RWPE2 (cell line): ENCODE results near the gene FYB2.
"Not testable (repeated sequence)": the region's sequence is repeated elsewhere in the genome, so short reads cannot be mapped to it uniquely, and the experiment has no call there.

ENCODE experiments used
- ATAC-seq: fragments of 200-7000 bp; cut with Tn5 transposase; 3 replicates; pipeline ENCODE4 v1.9.1; 2021; ENCODE audit warnings: low read depth
- DNase-seq: peaks from one replicate; pipeline ENCODE4 v3.0.0-alpha.2; 2020; ENCODE audit warnings: low spot score
- H3K27ac ChIP-seq: fragments of 450-650 bp; 2 replicates; pipeline ENCODE4 v1.5.1; 2017; ENCODE audit warnings: mild to moderate bottlenecking; ENCODE audit not compliant: poor library complexity, severe bottlenecking
- H3K27me3 ChIP-seq: fragments of 250-450 bp; sonication (Bioruptor Pico); 2 replicates; pipeline ENCODE4 v1.5.1; 2021; ENCODE audit warnings: mild to moderate bottlenecking, moderate library complexity; ENCODE audit not compliant: insufficient read depth, poor library complexity, severe bottlenecking
- H3K36me3 ChIP-seq: fragments of 250-450 bp; sonication (Bioruptor Pico); 2 replicates; pipeline ENCODE4 v1.5.1; 2020; ENCODE audit warnings: low read depth, mild to moderate bottlenecking, moderate library complexity
- H3K4me1 ChIP-seq: fragments of 250-450 bp; sonication (Bioruptor Pico); 2 replicates; pipeline ENCODE4 v1.5.1; 2021; ENCODE audit warnings: mild to moderate bottlenecking, moderate library complexity; ENCODE audit not compliant: insufficient read depth, poor library complexity, severe bottlenecking
- H3K4me3 ChIP-seq: fragments of 250-450 bp; sonication (Bioruptor Pico); 2 replicates; pipeline ENCODE4 v1.5.1; 2021; ENCODE audit warnings: mild to moderate bottlenecking, moderate library complexity; ENCODE audit not compliant: severe bottlenecking
- H3K9me3 ChIP-seq: fragments of 250-450 bp; sonication (Bioruptor Pico); 2 replicates; pipeline ENCODE4 v1.5.1; 2021; ENCODE audit warnings: mild to moderate bottlenecking, moderate library complexity; ENCODE audit not compliant: severe bottlenecking
- TF ChIP-seq, protein P1 (sequence below): fragments of 450-650 bp; IDR thresholded peaks from one replicate; pipeline ENCODE4 v1.5.1; 2017; ENCODE audit warnings: mild to moderate bottlenecking, moderate library complexity; ENCODE audit not compliant: poor library complexity, severe bottlenecking

Gene FYB2

DNA sequence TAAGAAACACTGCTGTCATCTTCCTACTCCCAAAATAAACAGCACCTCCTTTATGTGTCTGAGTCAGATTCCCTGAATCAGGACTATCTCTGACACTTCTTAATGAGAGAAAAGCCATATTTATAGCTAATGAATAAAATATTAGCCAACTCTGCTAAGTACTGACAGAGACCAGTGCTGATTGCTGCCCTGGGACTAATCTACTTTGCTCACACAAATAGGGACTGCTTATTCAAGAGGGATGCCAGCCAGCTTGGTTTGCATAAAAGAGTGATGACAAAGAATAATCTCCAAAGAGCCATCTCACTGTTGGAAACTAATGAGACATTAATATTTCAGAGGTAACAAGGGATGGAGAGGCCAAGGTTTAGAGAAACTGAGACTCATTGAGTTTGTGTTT lies 36.4 kb downstream of the FYB2 start:
- TF ChIP-seq, protein P1, sequence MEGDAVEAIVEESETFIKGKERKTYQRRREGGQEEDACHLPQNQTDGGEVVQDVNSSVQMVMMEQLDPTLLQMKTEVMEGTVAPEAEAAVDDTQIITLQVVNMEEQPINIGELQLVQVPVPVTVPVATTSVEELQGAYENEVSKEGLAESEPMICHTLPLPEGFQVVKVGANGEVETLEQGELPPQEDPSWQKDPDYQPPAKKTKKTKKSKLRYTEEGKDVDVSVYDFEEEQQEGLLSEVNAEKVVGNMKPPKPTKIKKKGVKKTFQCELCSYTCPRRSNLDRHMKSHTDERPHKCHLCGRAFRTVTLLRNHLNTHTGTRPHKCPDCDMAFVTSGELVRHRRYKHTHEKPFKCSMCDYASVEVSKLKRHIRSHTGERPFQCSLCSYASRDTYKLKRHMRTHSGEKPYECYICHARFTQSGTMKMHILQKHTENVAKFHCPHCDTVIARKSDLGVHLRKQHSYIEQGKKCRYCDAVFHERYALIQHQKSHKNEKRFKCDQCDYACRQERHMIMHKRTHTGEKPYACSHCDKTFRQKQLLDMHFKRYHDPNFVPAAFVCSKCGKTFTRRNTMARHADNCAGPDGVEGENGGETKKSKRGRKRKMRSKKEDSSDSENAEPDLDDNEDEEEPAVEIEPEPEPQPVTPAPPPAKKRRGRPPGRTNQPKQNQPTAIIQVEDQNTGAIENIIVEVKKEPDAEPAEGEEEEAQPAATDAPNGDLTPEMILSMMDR = no peak
- no peak overlapping the region for H3K27ac ChIP-seq
- no peaks in the 10 kb centered on the region for H3K27me3 ChIP-seq
- no peaks in the 10 kb centered on the region for H3K9me3 ChIP-seq
- H3K4me1 ChIP-seq = no peaks in the 10 kb centered on the region
- ATAC-seq = no peak
- H3K36me3 ChIP-seq = no peaks in the 10 kb centered on the region
- DNase-seq = no peak
- H3K4me3 ChIP-seq = no peak overlapping the region

DNA sequence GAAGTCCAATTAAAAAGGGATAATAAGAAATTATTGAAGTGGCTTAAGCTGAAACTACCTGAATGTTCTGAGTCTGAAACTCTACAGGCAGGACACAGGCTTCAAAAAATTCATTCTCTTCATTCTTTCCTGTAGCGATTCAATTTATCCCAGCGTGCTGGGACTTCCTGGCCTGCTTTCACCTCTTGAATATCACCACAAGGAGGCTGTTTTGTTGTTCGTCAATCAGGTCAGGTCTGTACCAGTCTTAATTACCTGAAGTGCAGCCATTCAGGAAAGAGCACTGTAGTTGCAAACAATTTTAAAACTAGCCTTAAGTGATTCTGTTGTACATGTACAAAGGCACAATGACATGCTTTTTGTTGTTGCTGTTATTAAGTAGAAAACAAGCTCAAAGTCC lies 38.4 kb downstream of the FYB2 start:
- Histone ChIP-seq H3K4me1 (no peaks in the 10 kb centered on the region), H3K9me3 (no peaks in the 10 kb centered on the region), H3K27ac (no peak overlapping the region), H3K27me3 (no peaks in the 10 kb centered on the region), H3K36me3 (no peaks in the 10 kb centered on the region), H3K4me3 (no peak overlapping the region)
- ATAC-seq (no peak), DNase-seq (no peak)
- TF ChIP-seq, protein P1 = no peak

DNA sequence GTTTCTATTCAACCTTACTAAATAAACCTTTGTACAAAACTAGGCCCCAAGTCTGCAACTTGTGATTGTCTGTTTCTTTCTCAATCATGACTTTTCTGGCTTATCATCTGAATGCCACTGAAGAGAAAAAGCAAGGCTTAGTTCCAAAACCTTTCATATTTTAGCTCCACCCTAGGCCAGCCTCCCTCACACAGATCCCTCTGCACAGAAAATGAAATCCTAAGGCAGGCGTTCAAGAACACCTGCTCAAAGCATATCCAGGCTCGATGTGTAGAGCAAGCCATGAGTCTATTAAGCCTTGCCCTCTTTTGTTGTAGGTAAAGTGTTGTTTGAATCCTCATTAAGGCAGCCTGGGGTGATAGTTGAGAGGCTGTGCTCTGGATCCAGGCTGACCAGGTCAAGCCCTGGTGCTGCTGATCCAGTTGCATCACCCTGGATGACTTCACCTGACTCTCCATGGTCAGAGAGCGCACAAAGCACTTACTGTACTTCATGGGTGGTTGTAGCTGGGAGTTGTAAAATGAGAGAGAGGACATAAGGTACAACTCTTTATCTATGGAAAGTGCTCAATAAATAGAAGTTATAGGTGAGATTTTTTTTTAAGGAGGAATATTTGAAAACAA lies 39.0 kb downstream of the FYB2 start:
- TF ChIP-seq, protein P1 = no peak
- no peak overlapping the region for H3K4me3 ChIP-seq
- no peak for ATAC-seq

DNA sequence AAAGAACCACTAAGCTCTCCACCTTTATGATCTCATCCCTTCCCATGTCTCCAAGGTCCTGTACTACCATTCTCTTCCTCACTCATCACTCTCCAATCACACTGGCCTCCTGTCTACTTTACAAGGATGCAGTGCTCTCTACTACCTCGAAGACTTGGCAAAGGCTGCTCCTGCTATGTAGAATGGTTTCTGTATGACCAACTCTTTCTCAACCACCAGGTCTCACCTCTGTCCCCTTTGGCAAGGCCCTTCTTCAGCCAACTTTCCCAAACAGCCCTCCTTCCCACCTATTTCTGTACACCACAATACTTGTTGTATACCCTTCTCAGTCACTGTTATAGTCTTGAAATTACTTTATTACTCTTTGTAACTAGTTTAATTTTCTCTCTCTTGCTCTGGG lies 41.2 kb downstream of the FYB2 start:
- H3K36me3 ChIP-seq = no peaks in the 10 kb centered on the region
- no peaks in the 10 kb centered on the region for H3K9me3 ChIP-seq
- DNase-seq (no peak), ATAC-seq (no peak)
- H3K4me3 ChIP-seq = no peak overlapping the region
- H3K27ac ChIP-seq = no peak overlapping the region
- no peaks in the 10 kb centered on the region for H3K27me3 ChIP-seq
- TF ChIP-seq, protein P1 = no peak
- H3K4me1 ChIP-seq = no peaks in the 10 kb centered on the region

More for the DNA sequence above, 39.0 kb downstream of the FYB2 start:
- Histone ChIP-seq H3K36me3 (no peaks in the 10 kb centered on the region), H3K27ac (no peak overlapping the region), H3K27me3 (no peaks in the 10 kb centered on the region), H3K9me3 (no peaks in the 10 kb centered on the region), H3K4me1 (no peaks in the 10 kb centered on the region)
- no peak for DNase-seq

DNA sequence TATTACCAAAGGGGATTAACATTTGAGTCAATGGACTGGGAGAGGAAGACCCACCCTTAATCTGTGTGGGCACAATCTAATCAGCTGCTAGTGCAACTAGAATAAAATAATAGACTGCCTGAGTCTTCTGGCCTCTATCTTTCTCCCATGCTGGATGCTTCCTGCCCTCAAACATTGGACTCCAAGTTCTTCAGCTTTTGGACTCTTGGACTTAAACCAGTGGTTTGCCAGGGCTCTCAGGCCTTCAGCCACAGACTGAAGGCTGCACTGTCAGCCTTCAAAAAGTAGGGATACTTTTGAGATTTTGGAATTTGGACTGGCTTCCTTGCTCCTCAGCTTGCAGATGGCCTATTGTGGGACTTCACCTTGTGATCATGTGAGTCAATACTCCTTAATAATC lies 44.5 kb downstream of the FYB2 start:
- H3K27me3 ChIP-seq, ATAC-seq, DNase-seq, H3K9me3 ChIP-seq, H3K36me3 ChIP-seq, H3K4me3 ChIP-seq, H3K4me1 ChIP-seq, H3K27ac ChIP-seq: not testable (repeated sequence)
